SU-DHL-6 (cell line): ENCODE results near the gene EXT2.

Experiments
- CTCF ChIP-seq: fragments of 200-600 bp; sonication (generic); IDR thresholded peaks from one replicate; pipeline ENCODE4 v1.5.1; 2017; ENCODE audit warnings: antibody characterized with exemption, mild to moderate bottlenecking, low read length, moderate library complexity; ENCODE audit not compliant: insufficient read depth, poor library complexity, severe bottlenecking
- EZH2phosphoT487 ChIP-seq: fragments of 200-600 bp; sonication (generic), shearing (Covaris generic); conservative IDR thresholded peaks from 2 replicates; pipeline ENCODE4 v1.6.1; 2018; ENCODE audit warnings: mild to moderate bottlenecking, antibody characterized with exemption, low read length, moderate library complexity, mixed read lengths

GRCh38 chr11:44137057-44137456 lies 41.6 kb downstream of the EXT2 start:
- no peak for TF ChIP-seq CTCF
- no peak for TF ChIP-seq EZH2phosphoT487
